Measurements from ENCODE around the gene GIT2.

GIT2 gene

DNA sequence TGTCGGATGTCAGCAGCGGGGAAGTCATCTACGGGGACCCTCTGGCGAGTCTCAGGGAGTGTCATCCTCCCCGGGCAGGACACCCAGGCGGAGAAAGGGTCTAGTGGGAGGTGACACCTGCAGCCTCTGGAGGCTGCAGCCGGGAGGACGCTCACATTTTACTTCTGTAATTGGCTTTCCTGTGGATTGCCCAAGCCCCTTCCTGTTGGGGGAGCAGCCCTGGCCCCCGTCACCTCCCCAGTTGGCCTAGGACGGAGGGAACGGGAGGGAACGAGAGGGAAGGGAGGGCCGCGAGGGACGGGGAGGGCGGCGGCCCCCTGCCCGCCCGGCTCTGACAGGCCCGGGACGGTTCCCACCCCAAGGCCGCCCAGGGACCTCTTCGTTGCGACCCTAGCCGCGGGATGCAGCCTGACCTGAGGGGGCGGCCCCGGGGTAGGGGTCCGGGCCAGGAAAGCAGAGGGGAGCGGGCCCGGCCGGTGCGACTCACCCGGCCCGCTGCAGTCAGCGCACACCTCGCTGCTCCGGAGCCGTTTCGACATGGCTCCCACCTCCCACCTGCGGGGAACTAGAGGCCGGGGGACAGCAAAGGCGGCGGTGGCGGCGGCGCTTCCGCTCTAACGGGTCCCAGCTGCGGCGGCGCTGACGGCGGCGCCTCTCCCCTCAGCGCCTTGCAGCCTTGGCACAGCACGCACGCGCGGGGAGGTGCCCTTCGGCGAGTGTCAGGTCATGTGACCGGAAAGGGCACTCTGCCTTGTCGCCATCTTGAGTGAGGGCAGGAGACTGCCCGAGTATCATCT is at the start of gene GIT2:
GIT2 (minus strand) TSS at position 683 of the 797 bp plus-strand sequence; CDS start at position 539, 144 bp downstream.
- Histone ChIP-seq H3K4me3 (ENCODE audit: low read depth, low read length) (peak within 1 kb of the TSS; percentile 98), H3K9me3 (ENCODE audit: control insufficient read depth, insufficient read depth, low read depth, low read length) (no peaks in the 10 kb centered on the region), H3K36me3 (ENCODE audit: control insufficient read depth in 2 of 2, insufficient read depth in 1 of 2, low read length in 2 of 2) (peaks cover 0 to 9% of the 10 kb centered on the region in 2 experiments; a peak in 2 of 3 replicates), H3K4me1 (ENCODE audit: control insufficient read depth, insufficient read depth, low read length) (no peaks in the 10 kb centered on the region), H3K27ac (ENCODE audit: extremely low read depth, low read depth, low read length) (peak within 1 kb of the TSS; percentile 67; the same call in 1 of the 2 replicates)
- ChIA-PET CTCF (no interaction called here), POLR2A (no interaction called here)
- TF ChIP-seq SP7 (tag by site-specific recombination; IDR thresholded peaks at IDR 0.05) (peak; percentile 69), ZNF292 (tag by site-specific recombination; IDR thresholded peaks at IDR 0.05; ENCODE audit: borderline replicate concordance, low read depth) (no peak), ZNF366 (tag by site-specific recombination; conservative IDR thresholded peaks at IDR 0.05) (0 out of 2 replicates have a peak, but pooled peaks have one; percentile 23), ZNF302 (tag by site-specific recombination; IDR thresholded peaks at IDR 0.05; ENCODE audit: low read depth) (no peak), ZNF704 (tag by site-specific recombination; IDR thresholded peaks at IDR 0.05) (no peak), ZNF174 (tag by site-specific recombination; IDR thresholded peaks at IDR 0.05) (no peak), MZF1 (tag by site-specific recombination; IDR thresholded peaks at IDR 0.05; ENCODE audit: borderline replicate concordance) (no peak), ZBTB17 (tag by site-specific recombination; IDR thresholded peaks at IDR 0.05) (peak; percentile 61), ZNF341 (tag by site-specific recombination; IDR thresholded peaks at IDR 0.05; ENCODE audit: low read depth) (peak; percentile 91), ZBTB10 (tag by site-specific recombination; IDR thresholded peaks at IDR 0.05) (0 out of 2 replicates have a peak, but pooled peaks have one; percentile 44), GLI2 (tag by site-specific recombination; IDR thresholded peaks at IDR 0.05; ENCODE audit: borderline replicate concordance, low read depth) (no peak), ZNF514 (tag by site-specific recombination; IDR thresholded peaks at IDR 0.05) (no peak), ZNF521 (tag by site-specific recombination; IDR thresholded peaks at IDR 0.05) (no peak), OVOL3 (tag by site-specific recombination; IDR thresholded peaks at IDR 0.05) (peak; percentile 79; the same call in 1 of the 2 replicates), GLIS2 (tag by site-specific recombination; IDR thresholded peaks at IDR 0.05) (peak; percentile 87), ZNF626 (tag by site-specific recombination; IDR thresholded peaks at IDR 0.05) (no peak), ZNF677 (tag by site-specific recombination; IDR thresholded peaks at IDR 0.05) (no peak), ZNF785 (tag by site-specific recombination; IDR thresholded peaks at IDR 0.05) (0 out of 2 replicates have a peak, but pooled peaks have one; percentile 21), ZNF223 (tag by site-specific recombination; IDR thresholded peaks at IDR 0.05) (no peak), ZNF600 (tag by site-specific recombination; IDR thresholded peaks at IDR 0.05) (peak; percentile 77; the same call in 1 of the 2 replicates), ZFP69B (tag by site-specific recombination; IDR thresholded peaks at IDR 0.05) (0 out of 2 replicates have a peak, but pooled peaks have one; percentile 19), BCL11A (tag by site-specific recombination; IDR thresholded peaks at IDR 0.05; ENCODE audit: low read depth) (no peak), ZNF624 (tag by site-specific recombination; IDR thresholded peaks at IDR 0.05) (no peak)
- TF ChIP-seq, protein P1, sequence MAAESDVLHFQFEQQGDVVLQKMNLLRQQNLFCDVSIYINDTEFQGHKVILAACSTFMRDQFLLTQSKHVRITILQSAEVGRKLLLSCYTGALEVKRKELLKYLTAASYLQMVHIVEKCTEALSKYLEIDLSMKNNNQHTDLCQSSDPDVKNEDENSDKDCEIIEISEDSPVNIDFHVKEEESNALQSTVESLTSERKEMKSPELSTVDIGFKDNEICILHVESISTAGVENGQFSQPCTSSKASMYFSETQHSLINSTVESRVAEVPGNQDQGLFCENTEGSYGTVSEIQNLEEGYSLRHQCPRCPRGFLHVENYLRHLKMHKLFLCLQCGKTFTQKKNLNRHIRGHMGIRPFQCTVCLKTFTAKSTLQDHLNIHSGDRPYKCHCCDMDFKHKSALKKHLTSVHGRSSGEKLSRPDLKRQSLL (tag by site-specific recombination; IDR thresholded peaks at IDR 0.05) = peak; percentile 66; the same call in 1 of the 2 replicates
- TF ChIP-seq, protein P2, sequence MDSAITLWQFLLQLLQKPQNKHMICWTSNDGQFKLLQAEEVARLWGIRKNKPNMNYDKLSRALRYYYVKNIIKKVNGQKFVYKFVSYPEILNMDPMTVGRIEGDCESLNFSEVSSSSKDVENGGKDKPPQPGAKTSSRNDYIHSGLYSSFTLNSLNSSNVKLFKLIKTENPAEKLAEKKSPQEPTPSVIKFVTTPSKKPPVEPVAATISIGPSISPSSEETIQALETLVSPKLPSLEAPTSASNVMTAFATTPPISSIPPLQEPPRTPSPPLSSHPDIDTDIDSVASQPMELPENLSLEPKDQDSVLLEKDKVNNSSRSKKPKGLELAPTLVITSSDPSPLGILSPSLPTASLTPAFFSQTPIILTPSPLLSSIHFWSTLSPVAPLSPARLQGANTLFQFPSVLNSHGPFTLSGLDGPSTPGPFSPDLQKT (IDR thresholded peaks at IDR 0.05; ENCODE audit: borderline replicate concordance, low read depth, low read length) = no peak
- TF ChIP-seq, protein P3, sequence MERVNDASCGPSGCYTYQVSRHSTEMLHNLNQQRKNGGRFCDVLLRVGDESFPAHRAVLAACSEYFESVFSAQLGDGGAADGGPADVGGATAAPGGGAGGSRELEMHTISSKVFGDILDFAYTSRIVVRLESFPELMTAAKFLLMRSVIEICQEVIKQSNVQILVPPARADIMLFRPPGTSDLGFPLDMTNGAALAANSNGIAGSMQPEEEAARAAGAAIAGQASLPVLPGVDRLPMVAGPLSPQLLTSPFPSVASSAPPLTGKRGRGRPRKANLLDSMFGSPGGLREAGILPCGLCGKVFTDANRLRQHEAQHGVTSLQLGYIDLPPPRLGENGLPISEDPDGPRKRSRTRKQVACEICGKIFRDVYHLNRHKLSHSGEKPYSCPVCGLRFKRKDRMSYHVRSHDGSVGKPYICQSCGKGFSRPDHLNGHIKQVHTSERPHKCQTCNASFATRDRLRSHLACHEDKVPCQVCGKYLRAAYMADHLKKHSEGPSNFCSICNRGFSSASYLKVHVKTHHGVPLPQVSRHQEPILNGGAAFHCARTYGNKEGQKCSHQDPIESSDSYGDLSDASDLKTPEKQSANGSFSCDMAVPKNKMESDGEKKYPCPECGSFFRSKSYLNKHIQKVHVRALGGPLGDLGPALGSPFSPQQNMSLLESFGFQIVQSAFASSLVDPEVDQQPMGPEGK (tag by site-specific recombination; IDR thresholded peaks at IDR 0.05) = peak; percentile 86
- TF ChIP-seq, protein P4, sequence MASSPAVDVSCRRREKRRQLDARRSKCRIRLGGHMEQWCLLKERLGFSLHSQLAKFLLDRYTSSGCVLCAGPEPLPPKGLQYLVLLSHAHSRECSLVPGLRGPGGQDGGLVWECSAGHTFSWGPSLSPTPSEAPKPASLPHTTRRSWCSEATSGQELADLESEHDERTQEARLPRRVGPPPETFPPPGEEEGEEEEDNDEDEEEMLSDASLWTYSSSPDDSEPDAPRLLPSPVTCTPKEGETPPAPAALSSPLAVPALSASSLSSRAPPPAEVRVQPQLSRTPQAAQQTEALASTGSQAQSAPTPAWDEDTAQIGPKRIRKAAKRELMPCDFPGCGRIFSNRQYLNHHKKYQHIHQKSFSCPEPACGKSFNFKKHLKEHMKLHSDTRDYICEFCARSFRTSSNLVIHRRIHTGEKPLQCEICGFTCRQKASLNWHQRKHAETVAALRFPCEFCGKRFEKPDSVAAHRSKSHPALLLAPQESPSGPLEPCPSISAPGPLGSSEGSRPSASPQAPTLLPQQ (tag by site-specific recombination; IDR thresholded peaks at IDR 0.05) = peak; percentile 77; the same call in 1 of the 2 replicates
